GM23338 (cell line): ENCODE results near the gene DAAM1. TPM values are rescaled to one million over a fixed set of nuclear protein-coding genes. Genes with fewer than 3 reads are reported as not detected.

ENCODE experiments used
- ATAC-seq: fragments of 200-7000 bp; cut with Tn5 transposase; 3 replicates; pipeline ENCODE4 v1.9.1; 2020
- DNase-seq: peaks from one replicate; pipeline ENCODE4 v3.0.0-alpha.2; 2015; ENCODE audit warnings: low spot score
- H2AFZ ChIP-seq: fragments of 200-600 bp; sonication (generic); 2 replicates; pipeline ENCODE4 v1.8.0; 2016; ENCODE audit warnings: antibody characterized with exemption, mild to moderate bottlenecking, moderate library complexity
- H3F3A ChIP-seq: fragments of 200-600 bp; sonication (generic); replicated peaks from 2 replicates; pipeline ENCODE4 v1.8.0; 2017; ENCODE audit warnings: antibody characterized with exemption, mixed run types, low read depth
- H3K27ac ChIP-seq: fragments of 200-600 bp; sonication (generic); 2 replicates; pipeline ENCODE4 v1.6.1; 2016; ENCODE audit warnings: low read depth
- H3K27me3 ChIP-seq: fragments of 200-600 bp; sonication (generic); 2 replicates; pipeline ENCODE4 v1.8.0; 2016; ENCODE audit warnings: mild to moderate bottlenecking, mixed run types, moderate library complexity; ENCODE audit not compliant: insufficient read depth
- H3K36me3 ChIP-seq: fragments of 200-600 bp; sonication (generic); 2 replicates; pipeline ENCODE4 v1.8.0; 2016; ENCODE audit warnings: mild to moderate bottlenecking; ENCODE audit not compliant: insufficient read depth
- H3K4me1 ChIP-seq: fragments of 200-600 bp; sonication (generic); 2 replicates; pipeline ENCODE4 v1.8.0; 2016; ENCODE audit warnings: mild to moderate bottlenecking, moderate library complexity; ENCODE audit not compliant: insufficient read depth
- H3K4me2 ChIP-seq: fragments of 200-600 bp; sonication (generic); 2 replicates; pipeline ENCODE4 v1.7.1; 2017; ENCODE audit warnings: mixed run types
- H3K4me3 ChIP-seq: fragments of 200-600 bp; sonication (generic); 2 replicates; pipeline ENCODE4 v1.6.1; 2016; ENCODE audit warnings: mixed run types
- H3K79me2 ChIP-seq: fragments of 200-600 bp; sonication (generic); replicated peaks from 2 replicates; pipeline ENCODE4 v1.8.0; 2017; ENCODE audit warnings: mild to moderate bottlenecking; ENCODE audit not compliant: insufficient read depth
- H3K9me2 ChIP-seq: fragments of 200-600 bp; sonication (generic); 2 replicates; pipeline ENCODE4 v1.8.0; 2017; ENCODE audit not compliant: insufficient read depth
- H4K20me1 ChIP-seq: fragments of 200-600 bp; sonication (generic); replicated peaks from 2 replicates; pipeline ENCODE4 v1.8.0; 2017; ENCODE audit warnings: mild to moderate bottlenecking; ENCODE audit not compliant: insufficient read depth
- H3K27ac Mint-ChIP-seq: 2 replicates; pipeline ENCODE4 v1.8.0; 2020; ENCODE audit warnings: inconsistent platforms, mild to moderate bottlenecking, moderate library complexity, mixed read lengths
- H3K27me3 Mint-ChIP-seq: 3 replicates; pipeline ENCODE4 v1.8.0; 2022; ENCODE audit warnings: low read depth, mild to moderate bottlenecking, moderate library complexity, mixed read lengths, inconsistent platforms; ENCODE audit not compliant: insufficient read depth, poor library complexity
- H3K36me3 Mint-ChIP-seq: 3 replicates; pipeline ENCODE4 v1.8.0; 2021; ENCODE audit warnings: low read depth, mild to moderate bottlenecking, inconsistent platforms, moderate library complexity, mixed read lengths
- H3K4me1 Mint-ChIP-seq: 3 replicates; pipeline ENCODE4 v1.8.0; 2020; ENCODE audit warnings: mild to moderate bottlenecking, inconsistent platforms, mixed read lengths
- H3K4me3 Mint-ChIP-seq: 3 replicates; pipeline ENCODE4 v1.8.0; 2021; ENCODE audit warnings: moderate library complexity, mild to moderate bottlenecking, inconsistent platforms, mixed read lengths
- H3K9me3 Mint-ChIP-seq: 3 replicates; pipeline ENCODE4 v1.8.0; 2020; ENCODE audit warnings: moderate library complexity, mild to moderate bottlenecking, inconsistent platforms, mixed read lengths
- CREB1 ChIP-seq: fragments of 250-450 bp; sonication (Bioruptor Pico); IDR thresholded peaks from 2 replicates; pipeline ENCODE4 v1.5.0; 2020; ENCODE audit warnings: low read depth, mild to moderate bottlenecking, moderate library complexity
- EZH2 ChIP-seq: fragments of 200-600 bp; sonication (generic); IDR thresholded peaks from one replicate; pipeline ENCODE4 v1.8.0; 2017; ENCODE audit warnings: antibody characterized with exemption, mild to moderate bottlenecking, low read depth; ENCODE audit not compliant: unreplicated experiment
- EZH2phosphoT487 ChIP-seq: fragments of 200-600 bp; sonication (generic); IDR thresholded peaks from one replicate; pipeline ENCODE4 v1.8.1; 2018; ENCODE audit warnings: antibody characterized with exemption; ENCODE audit not compliant: unreplicated experiment
- JUNB ChIP-seq: IDR thresholded peaks from one replicate; pipeline ENCODE4 v1.6.1; 2016; ENCODE audit warnings: antibody characterized with exemption; ENCODE audit not compliant: unreplicated experiment
- NANOG ChIP-seq: IDR thresholded peaks from 2 replicates; pipeline ENCODE4 v1.6.1; 2016; ENCODE audit warnings: antibody characterized with exemption, borderline replicate concordance
- POLR2AphosphoS5 ChIP-seq: IDR thresholded peaks from 2 replicates; pipeline ENCODE4 v1.6.1; 2016; ENCODE audit warnings: antibody characterized with exemption, low read depth
- STAT1 ChIP-seq: IDR thresholded peaks from one replicate; pipeline ENCODE4 v1.6.1; 2016; ENCODE audit warnings: antibody characterized with exemption; ENCODE audit not compliant: unreplicated experiment
- ZNF114 ChIP-seq: fragments of 250-450 bp; sonication (Bioruptor Pico); IDR thresholded peaks from 2 replicates; pipeline ENCODE4 v1.5.0; 2020; ENCODE audit warnings: mild to moderate bottlenecking, moderate library complexity
- ZNF331 ChIP-seq: fragments of 250-450 bp; sonication (Bioruptor Pico); IDR thresholded peaks from 2 replicates; pipeline ENCODE4 v1.5.0; 2020; ENCODE audit warnings: low read depth, mild to moderate bottlenecking, moderate library complexity
- polyA plus RNA-seq: library from polyadenylated mRNA; unstranded; fragments of >200 nt; fragmentation: Nextera tagmentation; extraction: Ambion mirVana; gene quantifications from 2 replicates; pipeline ENCODE4 v1.2.1, GENCODE V29; 2016
- total RNA-seq: library from RNA; depleted of rRNA; stranded (reverse); fragments of >200 nt; shearing (Covaris generic); gene quantifications from 2 replicates; pipeline ENCODE4 v1.2.3, GENCODE V29; 2014
- TF ChIP-seq, protein P1 (sequence below): IDR thresholded peaks from 2 replicates; pipeline ENCODE4 v1.6.1; 2016; ENCODE audit warnings: antibody characterized with exemption
- TF ChIP-seq, protein P2 (sequence below): fragments of 250-450 bp; sonication (Bioruptor Pico); IDR thresholded peaks from 2 replicates; pipeline ENCODE4 v1.5.0; 2020; ENCODE audit warnings: mild to moderate bottlenecking, moderate library complexity
- TF ChIP-seq, protein P3 (sequence below): IDR thresholded peaks from one replicate; pipeline ENCODE4 v1.6.1; 2018; ENCODE audit warnings: antibody characterized with exemption; ENCODE audit not compliant: unreplicated experiment
- TF ChIP-seq, protein P4 (sequence below), 2 experiments: fragments of 200-600 bp in 1 of 2; sonication (generic) in 1 of 2; conservative IDR thresholded peaks; 2 replicates each; pipeline versions ENCODE4 v1.5.1 to v1.6.1; 2016 to 2017; ENCODE audit warnings: antibody characterized with exemption in 2 of 2, low read depth in 2 of 2, mild to moderate bottlenecking in 2 of 2, moderate library complexity in 1 of 2

The DAAM1 gene
- total and polyA plus RNA-seq, 2 experiments from 2014 or later = 36.3 to 42.1 TPM

DNA sequence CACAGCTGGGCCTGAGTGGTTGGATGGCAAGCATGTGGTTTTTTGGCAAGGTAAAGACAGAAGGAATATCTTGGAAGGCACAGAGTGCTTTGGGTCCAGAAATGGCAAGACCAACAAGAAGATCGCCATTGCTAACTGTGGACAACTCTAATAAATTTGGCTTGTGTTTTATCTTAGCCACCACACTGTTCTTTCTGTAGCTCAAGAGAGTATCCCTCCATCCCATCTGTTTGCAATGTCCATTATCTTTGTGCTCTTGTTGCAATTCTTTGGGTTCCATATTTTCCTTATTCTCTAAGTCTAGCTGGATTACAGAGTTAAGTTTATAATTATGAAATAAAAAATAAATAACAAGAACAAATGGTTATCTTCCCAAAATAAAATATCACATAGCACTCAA lies 6.7 kb upstream of the DAAM1 start:
- H3K27me3 Mint-ChIP-seq = no peaks in the 10 kb centered on the region
- Histone ChIP-seq H3K4me1 (0 out of 2 replicates have a peak, but pooled peaks cover 4% of the 10 kb centered on the region), H3K4me2 (no peak overlapping the region), H4K20me1 (no peaks in the 10 kb centered on the region), H3K27ac (no peak overlapping the region), H3K4me3 (no peak overlapping the region), H3K27me3 (peaks cover 10% of the 10 kb centered on the region), H3F3A (no peaks in the 10 kb centered on the region), H3K9me2 (0 out of 2 replicates have a peak, but pooled peaks cover 3% of the 10 kb centered on the region), H2AFZ (no peak overlapping the region), H3K79me2 (no peaks in the 10 kb centered on the region), H3K36me3 (no peaks in the 10 kb centered on the region)
- H3K36me3 Mint-ChIP-seq = no peaks in the 10 kb centered on the region
- TF ChIP-seq POLR2AphosphoS5 = no peak
- no peak for TF ChIP-seq JUNB
- no peak for TF ChIP-seq STAT1
- TF ChIP-seq CREB1 = no peak
- TF ChIP-seq, protein P1, sequence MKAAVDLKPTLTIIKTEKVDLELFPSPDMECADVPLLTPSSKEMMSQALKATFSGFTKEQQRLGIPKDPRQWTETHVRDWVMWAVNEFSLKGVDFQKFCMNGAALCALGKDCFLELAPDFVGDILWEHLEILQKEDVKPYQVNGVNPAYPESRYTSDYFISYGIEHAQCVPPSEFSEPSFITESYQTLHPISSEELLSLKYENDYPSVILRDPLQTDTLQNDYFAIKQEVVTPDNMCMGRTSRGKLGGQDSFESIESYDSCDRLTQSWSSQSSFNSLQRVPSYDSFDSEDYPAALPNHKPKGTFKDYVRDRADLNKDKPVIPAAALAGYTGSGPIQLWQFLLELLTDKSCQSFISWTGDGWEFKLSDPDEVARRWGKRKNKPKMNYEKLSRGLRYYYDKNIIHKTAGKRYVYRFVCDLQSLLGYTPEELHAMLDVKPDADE = no peak
- TF ChIP-seq EZH2phosphoT487 = no peak
- no peak for TF ChIP-seq ZNF331 (CRISPR knock-in tag)
- TF ChIP-seq EZH2 = no peak
- TF ChIP-seq, protein P2, sequence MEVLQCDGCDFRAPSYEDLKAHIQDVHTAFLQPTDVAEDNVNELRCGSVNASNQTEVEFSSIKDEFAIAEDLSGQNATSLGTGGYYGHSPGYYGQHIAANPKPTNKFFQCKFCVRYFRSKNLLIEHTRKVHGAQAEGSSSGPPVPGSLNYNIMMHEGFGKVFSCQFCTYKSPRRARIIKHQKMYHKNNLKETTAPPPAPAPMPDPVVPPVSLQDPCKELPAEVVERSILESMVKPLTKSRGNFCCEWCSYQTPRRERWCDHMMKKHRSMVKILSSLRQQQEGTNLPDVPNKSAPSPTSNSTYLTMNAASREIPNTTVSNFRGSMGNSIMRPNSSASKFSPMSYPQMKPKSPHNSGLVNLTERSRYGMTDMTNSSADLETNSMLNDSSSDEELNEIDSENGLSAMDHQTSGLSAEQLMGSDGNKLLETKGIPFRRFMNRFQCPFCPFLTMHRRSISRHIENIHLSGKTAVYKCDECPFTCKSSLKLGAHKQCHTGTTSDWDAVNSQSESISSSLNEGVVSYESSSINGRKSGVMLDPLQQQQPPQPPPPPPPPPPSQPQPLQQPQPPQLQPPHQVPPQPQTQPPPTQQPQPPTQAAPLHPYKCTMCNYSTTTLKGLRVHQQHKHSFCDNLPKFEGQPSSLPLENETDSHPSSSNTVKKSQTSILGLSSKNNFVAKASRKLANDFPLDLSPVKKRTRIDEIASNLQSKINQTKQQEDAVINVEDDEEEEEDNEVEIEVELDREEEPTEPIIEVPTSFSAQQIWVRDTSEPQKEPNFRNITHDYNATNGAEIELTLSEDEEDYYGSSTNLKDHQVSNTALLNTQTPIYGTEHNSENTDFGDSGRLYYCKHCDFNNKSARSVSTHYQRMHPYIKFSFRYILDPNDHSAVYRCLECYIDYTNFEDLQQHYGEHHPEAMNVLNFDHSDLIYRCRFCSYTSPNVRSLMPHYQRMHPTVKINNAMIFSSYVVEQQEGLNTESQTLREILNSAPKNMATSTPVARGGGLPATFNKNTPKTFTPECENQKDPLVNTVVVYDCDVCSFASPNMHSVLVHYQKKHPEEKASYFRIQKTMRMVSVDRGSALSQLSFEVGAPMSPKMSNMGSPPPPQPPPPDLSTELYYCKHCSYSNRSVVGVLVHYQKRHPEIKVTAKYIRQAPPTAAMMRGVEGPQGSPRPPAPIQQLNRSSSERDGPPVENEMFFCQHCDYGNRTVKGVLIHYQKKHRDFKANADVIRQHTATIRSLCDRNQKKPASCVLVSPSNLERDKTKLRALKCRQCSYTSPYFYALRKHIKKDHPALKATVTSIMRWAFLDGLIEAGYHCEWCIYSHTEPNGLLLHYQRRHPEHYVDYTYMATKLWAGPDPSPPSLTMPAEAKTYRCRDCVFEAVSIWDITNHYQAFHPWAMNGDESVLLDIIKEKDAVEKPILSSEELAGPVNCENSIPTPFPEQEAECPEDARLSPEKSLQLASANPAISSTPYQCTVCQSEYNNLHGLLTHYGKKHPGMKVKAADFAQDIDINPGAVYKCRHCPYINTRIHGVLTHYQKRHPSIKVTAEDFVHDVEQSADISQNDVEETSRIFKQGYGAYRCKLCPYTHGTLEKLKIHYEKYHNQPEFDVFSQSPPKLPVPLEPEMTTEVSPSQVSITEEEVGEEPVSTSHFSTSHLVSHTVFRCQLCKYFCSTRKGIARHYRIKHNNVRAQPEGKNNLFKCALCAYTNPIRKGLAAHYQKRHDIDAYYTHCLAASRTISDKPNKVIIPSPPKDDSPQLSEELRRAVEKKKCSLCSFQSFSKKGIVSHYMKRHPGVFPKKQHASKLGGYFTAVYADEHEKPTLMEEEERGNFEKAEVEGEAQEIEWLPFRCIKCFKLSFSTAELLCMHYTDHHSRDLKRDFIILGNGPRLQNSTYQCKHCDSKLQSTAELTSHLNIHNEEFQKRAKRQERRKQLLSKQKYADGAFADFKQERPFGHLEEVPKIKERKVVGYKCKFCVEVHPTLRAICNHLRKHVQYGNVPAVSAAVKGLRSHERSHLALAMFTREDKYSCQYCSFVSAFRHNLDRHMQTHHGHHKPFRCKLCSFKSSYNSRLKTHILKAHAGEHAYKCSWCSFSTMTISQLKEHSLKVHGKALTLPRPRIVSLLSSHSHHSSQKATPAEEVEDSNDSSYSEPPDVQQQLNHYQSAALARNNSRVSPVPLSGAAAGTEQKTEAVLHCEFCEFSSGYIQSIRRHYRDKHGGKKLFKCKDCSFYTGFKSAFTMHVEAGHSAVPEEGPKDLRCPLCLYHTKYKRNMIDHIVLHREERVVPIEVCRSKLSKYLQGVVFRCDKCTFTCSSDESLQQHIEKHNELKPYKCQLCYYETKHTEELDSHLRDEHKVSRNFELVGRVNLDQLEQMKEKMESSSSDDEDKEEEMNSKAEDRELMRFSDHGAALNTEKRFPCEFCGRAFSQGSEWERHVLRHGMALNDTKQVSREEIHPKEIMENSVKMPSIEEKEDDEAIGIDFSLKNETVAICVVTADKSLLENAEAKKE (CRISPR knock-in tag) = no peak
- TF ChIP-seq, protein P3, sequence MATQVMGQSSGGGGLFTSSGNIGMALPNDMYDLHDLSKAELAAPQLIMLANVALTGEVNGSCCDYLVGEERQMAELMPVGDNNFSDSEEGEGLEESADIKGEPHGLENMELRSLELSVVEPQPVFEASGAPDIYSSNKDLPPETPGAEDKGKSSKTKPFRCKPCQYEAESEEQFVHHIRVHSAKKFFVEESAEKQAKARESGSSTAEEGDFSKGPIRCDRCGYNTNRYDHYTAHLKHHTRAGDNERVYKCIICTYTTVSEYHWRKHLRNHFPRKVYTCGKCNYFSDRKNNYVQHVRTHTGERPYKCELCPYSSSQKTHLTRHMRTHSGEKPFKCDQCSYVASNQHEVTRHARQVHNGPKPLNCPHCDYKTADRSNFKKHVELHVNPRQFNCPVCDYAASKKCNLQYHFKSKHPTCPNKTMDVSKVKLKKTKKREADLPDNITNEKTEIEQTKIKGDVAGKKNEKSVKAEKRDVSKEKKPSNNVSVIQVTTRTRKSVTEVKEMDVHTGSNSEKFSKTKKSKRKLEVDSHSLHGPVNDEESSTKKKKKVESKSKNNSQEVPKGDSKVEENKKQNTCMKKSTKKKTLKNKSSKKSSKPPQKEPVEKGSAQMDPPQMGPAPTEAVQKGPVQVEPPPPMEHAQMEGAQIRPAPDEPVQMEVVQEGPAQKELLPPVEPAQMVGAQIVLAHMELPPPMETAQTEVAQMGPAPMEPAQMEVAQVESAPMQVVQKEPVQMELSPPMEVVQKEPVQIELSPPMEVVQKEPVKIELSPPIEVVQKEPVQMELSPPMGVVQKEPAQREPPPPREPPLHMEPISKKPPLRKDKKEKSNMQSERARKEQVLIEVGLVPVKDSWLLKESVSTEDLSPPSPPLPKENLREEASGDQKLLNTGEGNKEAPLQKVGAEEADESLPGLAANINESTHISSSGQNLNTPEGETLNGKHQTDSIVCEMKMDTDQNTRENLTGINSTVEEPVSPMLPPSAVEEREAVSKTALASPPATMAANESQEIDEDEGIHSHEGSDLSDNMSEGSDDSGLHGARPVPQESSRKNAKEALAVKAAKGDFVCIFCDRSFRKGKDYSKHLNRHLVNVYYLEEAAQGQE = no peak
- TF ChIP-seq ZNF114 (CRISPR knock-in tag) = no peak
- TF ChIP-seq, protein P4, sequence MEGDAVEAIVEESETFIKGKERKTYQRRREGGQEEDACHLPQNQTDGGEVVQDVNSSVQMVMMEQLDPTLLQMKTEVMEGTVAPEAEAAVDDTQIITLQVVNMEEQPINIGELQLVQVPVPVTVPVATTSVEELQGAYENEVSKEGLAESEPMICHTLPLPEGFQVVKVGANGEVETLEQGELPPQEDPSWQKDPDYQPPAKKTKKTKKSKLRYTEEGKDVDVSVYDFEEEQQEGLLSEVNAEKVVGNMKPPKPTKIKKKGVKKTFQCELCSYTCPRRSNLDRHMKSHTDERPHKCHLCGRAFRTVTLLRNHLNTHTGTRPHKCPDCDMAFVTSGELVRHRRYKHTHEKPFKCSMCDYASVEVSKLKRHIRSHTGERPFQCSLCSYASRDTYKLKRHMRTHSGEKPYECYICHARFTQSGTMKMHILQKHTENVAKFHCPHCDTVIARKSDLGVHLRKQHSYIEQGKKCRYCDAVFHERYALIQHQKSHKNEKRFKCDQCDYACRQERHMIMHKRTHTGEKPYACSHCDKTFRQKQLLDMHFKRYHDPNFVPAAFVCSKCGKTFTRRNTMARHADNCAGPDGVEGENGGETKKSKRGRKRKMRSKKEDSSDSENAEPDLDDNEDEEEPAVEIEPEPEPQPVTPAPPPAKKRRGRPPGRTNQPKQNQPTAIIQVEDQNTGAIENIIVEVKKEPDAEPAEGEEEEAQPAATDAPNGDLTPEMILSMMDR (conservative IDR thresholded peaks at IDR 0.05; ENCODE audit: low read depth in 2 of 2) = no peak
- TF ChIP-seq NANOG = no peak
- no peak overlapping the region for H3K4me3 Mint-ChIP-seq
- peaks cover 5% of the 10 kb centered on the region; the same call in 2 of the 3 replicates for H3K4me1 Mint-ChIP-seq
- no peak overlapping the region for H3K27ac Mint-ChIP-seq
- H3K9me3 Mint-ChIP-seq = no peaks in the 10 kb centered on the region
- no peak for ATAC-seq
- DNase-seq = no peak
